ENCODE results near the gene FNDC10. TPM values are rescaled to one million over a fixed set of nuclear protein-coding genes. Genes with fewer than 3 reads are reported as not detected.

Gene FNDC10
- total and polyA plus RNA-seq, 9 of the 15 experiments (the other 6 are each of a cell fraction or from before 2014, with no cell fraction given) = 0.08 to 6.3 (median 1.6) TPM

DNA sequence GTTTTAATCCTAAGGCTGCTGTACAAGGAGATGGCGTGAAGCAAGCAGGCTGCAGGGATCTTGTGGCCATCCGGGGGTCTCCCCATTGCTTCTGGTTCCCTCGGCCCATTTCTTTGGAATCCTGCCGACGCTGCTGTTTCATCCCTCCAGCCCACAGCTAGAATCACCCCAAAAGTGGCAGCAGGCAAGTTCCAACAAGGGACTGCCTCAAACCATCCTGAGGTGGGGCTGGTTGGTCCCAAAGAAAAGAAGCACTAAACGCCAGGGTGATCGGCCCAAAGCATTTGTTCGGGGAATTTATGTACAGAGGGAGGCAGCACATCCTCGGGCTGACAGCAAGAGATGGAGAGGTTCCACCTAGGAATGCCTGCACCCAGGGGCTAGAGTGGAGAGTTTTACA, 10.9 kb upstream of the FNDC10 start:
- Histone ChIP-seq H3K9ac (ENCODE audit: insufficient read depth in 1 of 2, low read depth in 2 of 2, low read length in 2 of 2) (no peak overlapping the region), H3K9me3 (replicated peaks; ENCODE audit: control insufficient read depth, insufficient read depth, low read depth, low read length) (no peaks in the 10 kb centered on the region), H3K9me1 (ENCODE audit: control insufficient read depth, insufficient read depth, low read length) (no peaks in the 10 kb centered on the region), H3K27me3 (ENCODE audit: control insufficient read depth in 2 of 2, insufficient read depth in 2 of 2, low read length in 2 of 2) (no peaks in the 10 kb centered on the region; a peak in 1 of 5 replicates), H3K79me2 (ENCODE audit: control insufficient read depth, insufficient read depth, low read length) (peaks cover 19% of the 10 kb centered on the region), H2AFZ (ENCODE audit: low read depth, low read length) (no peak overlapping the region), H4K20me1 (replicated peaks; ENCODE audit: control insufficient read depth, insufficient read depth, low read length) (0 out of 2 replicates have a peak, but pooled peaks cover 6% of the 10 kb centered on the region), H3K27ac (ENCODE audit: extremely low read depth, low read depth, low read length) (no peak overlapping the region), H3K4me1 (replicated peaks in 1 of 2; ENCODE audit: control insufficient read depth in 2 of 2, insufficient read depth in 2 of 2, low read length in 2 of 2) (peaks cover 13 to 48% of the 10 kb centered on the region in 2 experiments; a peak in 4 of 5 replicates), H3K4me2 (ENCODE audit: insufficient read depth, low read length) (no peak overlapping the region), H3K4me3 (no peak overlapping the region), H3K36me3 (ENCODE audit: control insufficient read depth, insufficient read depth, low read length) (no peaks in the 10 kb centered on the region)
- POLR2A ChIA-PET = interaction anchor here (0.9 to 1.0 kb wide), 2 partner anchors 9 to 13 kb away, joined by 3 read pairs; no protein-coding TSS in a partner anchor
- in situ Hi-C loops (cut with MboI) (no loop called here), intact Hi-C loops (cut with micrococcal nuclease) (no loop called here)
- TF ChIP-seq ZFP30 (CRISPR knock-in tag; IDR thresholded peaks at IDR 0.05; ENCODE audit: borderline replicate concordance) = no peak
- no peak for TF ChIP-seq SRSF3 (IDR thresholded peaks at IDR 0.05; ENCODE audit: insufficient read depth, low read length)
- TF ChIP-seq, protein P1, sequence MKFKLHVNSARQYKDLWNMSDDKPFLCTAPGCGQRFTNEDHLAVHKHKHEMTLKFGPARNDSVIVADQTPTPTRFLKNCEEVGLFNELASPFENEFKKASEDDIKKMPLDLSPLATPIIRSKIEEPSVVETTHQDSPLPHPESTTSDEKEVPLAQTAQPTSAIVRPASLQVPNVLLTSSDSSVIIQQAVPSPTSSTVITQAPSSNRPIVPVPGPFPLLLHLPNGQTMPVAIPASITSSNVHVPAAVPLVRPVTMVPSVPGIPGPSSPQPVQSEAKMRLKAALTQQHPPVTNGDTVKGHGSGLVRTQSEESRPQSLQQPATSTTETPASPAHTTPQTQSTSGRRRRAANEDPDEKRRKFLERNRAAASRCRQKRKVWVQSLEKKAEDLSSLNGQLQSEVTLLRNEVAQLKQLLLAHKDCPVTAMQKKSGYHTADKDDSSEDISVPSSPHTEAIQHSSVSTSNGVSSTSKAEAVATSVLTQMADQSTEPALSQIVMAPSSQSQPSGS (CRISPR knock-in tag; IDR thresholded peaks at IDR 0.05) = no peak
- TF ChIP-seq RHOXF2B (CRISPR knock-in tag; conservative IDR thresholded peaks at IDR 0.05) = no peak
- TF ChIP-seq NFIX (CRISPR knock-in tag; IDR thresholded peaks at IDR 0.05; ENCODE audit: low read depth) = no peak
- TF ChIP-seq, protein P2, sequence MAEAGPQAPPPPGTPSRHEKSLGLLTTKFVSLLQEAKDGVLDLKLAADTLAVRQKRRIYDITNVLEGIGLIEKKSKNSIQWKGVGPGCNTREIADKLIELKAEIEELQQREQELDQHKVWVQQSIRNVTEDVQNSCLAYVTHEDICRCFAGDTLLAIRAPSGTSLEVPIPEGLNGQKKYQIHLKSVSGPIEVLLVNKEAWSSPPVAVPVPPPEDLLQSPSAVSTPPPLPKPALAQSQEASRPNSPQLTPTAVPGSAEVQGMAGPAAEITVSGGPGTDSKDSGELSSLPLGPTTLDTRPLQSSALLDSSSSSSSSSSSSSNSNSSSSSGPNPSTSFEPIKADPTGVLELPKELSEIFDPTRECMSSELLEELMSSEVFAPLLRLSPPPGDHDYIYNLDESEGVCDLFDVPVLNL (CRISPR knock-in tag; IDR thresholded peaks at IDR 0.05; ENCODE audit: low read depth) = no peak
- TF ChIP-seq, protein P3, sequence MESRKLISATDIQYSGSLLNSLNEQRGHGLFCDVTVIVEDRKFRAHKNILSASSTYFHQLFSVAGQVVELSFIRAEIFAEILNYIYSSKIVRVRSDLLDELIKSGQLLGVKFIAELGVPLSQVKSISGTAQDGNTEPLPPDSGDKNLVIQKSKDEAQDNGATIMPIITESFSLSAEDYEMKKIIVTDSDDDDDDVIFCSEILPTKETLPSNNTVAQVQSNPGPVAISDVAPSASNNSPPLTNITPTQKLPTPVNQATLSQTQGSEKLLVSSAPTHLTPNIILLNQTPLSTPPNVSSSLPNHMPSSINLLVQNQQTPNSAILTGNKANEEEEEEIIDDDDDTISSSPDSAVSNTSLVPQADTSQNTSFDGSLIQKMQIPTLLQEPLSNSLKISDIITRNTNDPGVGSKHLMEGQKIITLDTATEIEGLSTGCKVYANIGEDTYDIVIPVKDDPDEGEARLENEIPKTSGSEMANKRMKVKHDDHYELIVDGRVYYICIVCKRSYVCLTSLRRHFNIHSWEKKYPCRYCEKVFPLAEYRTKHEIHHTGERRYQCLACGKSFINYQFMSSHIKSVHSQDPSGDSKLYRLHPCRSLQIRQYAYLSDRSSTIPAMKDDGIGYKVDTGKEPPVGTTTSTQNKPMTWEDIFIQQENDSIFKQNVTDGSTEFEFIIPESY (CRISPR knock-in tag; IDR thresholded peaks at IDR 0.05) = no peak
- TF ChIP-seq BRD4 (IDR thresholded peaks at IDR 0.05) = no peak
- TF ChIP-seq, protein P4, sequence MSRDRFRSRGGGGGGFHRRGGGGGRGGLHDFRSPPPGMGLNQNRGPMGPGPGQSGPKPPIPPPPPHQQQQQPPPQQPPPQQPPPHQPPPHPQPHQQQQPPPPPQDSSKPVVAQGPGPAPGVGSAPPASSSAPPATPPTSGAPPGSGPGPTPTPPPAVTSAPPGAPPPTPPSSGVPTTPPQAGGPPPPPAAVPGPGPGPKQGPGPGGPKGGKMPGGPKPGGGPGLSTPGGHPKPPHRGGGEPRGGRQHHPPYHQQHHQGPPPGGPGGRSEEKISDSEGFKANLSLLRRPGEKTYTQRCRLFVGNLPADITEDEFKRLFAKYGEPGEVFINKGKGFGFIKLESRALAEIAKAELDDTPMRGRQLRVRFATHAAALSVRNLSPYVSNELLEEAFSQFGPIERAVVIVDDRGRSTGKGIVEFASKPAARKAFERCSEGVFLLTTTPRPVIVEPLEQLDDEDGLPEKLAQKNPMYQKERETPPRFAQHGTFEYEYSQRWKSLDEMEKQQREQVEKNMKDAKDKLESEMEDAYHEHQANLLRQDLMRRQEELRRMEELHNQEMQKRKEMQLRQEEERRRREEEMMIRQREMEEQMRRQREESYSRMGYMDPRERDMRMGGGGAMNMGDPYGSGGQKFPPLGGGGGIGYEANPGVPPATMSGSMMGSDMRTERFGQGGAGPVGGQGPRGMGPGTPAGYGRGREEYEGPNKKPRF (IDR thresholded peaks at IDR 0.05; ENCODE audit: low read depth, low read length) = no peak
- TF ChIP-seq ASH1L (IDR thresholded peaks at IDR 0.05; ENCODE audit: borderline replicate concordance, low read depth, partially characterized antibody) = no peak
- CTCF ChIA-PET (ENCODE audit: low intra/inter-chr PET ratio) = no interaction called here
- BruUV-seq (replicated peaks) = no TSS peak
- ATAC-seq = no peak
- 43% methylated on average over 9 of the region's 9 CpGs for WGBS (ENCODE audit: insufficient coverage, low coverage, missing lambda C conversion rate)
- FAIRE-seq = no peak
- no peak for DNase-seq (ENCODE audit: extremely low read depth in 1 of 4, low spot score in 3 of 4)

All from K562 (cell line).